COLO668 (cell line): Measurements from ENCODE around the gene PRR15L.

Source experiments
- DNase-seq: peaks from one replicate; lab custom pipeline; 2025; ENCODE audit not compliant: unreplicated experiment; lab: John Stamatoyannopoulos, UW

The PRR15L gene

DNA sequence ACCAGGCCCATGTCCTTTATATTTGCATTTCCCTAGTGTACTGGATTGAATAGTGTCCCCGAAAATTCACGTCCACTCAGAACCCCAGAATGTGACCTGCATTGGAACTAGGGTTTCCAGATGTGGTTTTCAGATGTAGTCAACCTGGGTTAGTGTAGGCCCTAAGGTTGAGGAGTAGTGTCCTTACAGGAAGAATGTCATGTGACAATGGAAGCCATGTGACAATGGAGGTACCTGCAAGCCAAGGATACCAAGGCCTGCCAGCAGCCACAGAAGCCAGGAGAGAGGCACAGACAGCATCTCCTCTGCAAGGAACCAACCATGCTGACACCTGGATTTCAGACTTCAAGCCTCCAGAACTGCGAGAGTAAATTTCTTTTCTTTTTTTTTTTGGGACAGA is 5.2 kb upstream of the PRR15L start:
- DNase-seq = no peak

DNA sequence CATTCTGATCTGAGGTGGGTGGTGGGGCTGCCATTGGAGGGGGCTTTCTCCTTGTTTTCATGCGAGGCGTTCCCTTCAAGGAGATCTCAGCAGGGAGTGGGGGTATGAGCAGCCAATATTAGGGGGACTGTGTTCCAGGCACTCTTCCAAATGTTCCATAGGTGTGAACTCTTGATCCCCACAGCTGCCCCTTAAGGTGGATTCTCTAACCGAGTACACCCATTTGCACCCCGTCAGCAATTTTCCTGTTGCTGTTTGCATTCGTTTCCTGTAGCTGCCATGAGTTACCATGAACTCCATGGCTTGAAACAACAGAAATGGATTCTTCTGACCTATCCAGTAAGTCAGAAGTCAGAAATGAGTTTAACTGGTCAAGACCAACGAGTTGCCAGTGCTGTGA is 3.7 kb upstream of the PRR15L start:
- DNase-seq = no peak

DNA sequence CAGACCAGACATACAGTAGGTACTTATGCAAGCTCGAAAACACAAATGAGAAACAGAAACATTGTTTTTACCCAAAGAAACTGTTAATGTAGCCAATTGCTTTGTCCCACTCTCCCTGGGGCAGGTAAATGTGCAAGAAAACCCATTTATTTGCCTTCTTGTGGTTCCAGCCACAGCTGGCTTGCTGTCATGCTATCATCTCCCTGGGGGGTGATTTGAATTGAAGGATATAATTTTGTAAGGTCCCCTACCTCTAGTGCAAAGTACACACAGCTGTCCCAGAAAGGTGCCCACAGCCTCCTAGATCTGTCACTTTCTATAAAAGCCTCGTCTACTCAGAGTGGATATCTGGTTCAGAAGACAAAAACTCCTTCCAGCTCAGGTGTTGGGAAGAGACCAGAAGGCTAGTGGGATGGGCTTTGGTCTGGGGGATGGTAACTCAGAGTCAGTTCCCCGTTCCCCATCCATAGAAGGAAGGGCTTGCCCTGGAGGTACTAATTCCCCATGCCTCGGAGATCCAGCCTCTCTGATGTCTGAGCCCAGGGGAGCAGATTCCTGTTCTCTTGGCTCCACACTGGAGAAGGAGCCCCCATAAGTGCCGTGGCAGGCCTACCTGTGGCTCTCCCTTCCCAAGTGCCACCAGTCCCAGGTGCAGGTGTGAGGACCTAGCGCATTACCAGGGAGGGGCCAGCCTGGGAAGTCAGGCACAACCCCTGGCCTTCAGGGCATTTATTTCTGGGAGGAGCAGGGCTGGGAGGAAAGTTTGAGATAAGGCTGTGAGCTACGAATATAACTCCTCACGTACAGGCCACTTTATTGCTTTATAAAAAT is 2.4 kb upstream of the PRR15L start:
- peak; percentile 74 for DNase-seq

DNA sequence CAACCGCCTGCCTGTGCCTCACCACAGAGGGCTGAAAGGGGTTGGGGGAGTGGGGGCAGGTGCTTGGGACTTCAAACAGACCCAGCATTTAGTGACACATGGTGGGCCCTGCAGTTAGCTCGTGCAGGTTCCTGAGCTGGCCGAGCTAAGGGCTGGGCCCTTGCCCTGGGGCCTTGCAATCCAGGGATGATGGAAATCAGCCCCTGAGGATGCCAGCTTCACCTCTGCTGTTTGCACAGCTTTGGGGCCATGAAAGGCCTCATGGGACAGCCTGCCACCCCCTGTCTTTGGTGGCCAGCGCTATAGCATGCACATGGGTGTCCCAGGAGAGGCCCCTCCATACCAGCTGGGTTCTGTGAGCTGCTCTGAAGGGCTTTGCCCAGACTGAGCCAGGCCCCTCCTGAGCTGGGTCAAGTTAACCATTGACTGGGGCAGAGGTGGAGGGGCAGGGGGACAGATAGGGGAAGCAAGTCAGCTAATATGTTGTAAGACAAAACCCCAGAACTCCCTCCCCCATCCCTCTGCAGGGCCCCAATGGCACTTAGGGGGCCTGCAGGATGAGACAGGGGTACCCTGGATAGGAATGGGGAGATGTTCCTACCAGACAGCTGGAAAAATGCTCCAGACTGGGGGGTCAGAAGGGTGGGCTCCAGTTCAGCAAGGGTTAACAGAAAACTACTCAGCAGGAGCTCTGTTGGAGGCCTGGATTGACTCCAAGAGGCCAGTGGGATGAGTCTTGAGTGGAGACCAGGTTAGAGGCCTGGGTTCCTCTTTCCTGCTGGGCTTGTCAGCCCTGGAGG is 692 bp downstream of the PRR15L start:
- peak; percentile 51 for DNase-seq

DNA sequence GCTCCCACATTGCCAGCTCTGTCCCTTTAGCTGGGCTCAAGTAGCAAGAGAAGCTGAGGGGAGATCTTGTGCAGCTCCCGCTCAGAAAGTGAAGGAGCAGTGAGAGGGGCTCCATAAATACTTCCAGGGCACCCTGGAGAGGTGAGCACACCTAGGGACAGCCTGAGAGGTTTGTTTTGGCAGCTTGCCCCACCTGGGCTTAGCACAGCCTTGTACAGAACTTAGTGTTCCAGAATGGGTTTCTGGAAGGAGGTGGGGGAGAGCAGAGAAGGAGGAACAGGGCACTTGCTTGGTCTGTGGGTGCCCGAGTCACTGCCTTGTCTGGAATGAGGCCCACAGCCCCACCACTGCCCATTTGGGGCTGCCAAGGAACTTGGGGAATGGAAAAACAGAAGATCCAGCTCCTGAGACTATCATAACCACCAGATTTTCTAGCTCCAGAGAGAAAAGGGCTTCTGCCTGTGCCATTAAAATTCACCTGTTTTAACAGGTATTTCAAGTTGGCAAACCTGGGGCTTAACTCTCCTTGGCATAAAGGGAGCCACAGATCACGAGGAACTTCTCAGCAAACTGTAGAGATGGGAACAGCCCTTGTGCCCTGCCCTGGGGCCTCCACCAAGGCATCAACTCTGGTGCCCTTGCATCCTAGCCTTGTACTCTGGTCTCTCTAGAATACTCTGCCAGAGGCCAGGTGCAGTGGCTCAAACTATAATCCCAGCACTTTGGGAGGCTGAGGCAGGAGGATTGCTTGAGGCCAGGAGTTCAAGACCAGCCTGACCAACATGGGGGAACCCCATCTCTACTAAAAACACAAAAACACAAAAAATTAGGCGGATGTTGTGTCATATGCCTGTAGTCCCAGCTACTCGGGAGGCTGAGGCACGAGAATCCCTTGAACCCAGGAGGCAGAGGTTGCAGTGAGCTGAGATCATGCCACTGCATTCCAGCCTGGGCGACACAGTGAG is 1.9 kb downstream of the PRR15L start:
- DNase-seq = peak; percentile 8

DNA sequence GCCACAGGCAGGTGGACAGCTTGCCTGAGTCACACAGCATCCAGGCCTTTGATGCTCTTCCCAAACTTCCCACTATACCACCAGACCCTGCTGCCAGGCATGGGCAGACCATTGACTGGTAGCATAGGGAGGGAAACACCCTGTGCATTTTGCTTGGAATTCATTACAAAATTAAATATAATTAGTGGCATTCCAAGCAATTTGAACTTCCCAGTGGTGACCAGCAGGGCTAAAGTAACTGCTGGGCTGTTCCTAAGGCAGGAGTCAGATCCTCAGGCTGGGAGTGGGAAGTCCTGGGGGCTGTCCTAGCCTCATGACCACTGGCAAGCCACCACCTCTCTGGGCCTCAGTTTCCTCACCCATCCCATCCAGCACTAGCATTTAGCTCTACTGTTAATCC is 3.8 kb downstream of the PRR15L start:
- DNase-seq = no peak

DNA sequence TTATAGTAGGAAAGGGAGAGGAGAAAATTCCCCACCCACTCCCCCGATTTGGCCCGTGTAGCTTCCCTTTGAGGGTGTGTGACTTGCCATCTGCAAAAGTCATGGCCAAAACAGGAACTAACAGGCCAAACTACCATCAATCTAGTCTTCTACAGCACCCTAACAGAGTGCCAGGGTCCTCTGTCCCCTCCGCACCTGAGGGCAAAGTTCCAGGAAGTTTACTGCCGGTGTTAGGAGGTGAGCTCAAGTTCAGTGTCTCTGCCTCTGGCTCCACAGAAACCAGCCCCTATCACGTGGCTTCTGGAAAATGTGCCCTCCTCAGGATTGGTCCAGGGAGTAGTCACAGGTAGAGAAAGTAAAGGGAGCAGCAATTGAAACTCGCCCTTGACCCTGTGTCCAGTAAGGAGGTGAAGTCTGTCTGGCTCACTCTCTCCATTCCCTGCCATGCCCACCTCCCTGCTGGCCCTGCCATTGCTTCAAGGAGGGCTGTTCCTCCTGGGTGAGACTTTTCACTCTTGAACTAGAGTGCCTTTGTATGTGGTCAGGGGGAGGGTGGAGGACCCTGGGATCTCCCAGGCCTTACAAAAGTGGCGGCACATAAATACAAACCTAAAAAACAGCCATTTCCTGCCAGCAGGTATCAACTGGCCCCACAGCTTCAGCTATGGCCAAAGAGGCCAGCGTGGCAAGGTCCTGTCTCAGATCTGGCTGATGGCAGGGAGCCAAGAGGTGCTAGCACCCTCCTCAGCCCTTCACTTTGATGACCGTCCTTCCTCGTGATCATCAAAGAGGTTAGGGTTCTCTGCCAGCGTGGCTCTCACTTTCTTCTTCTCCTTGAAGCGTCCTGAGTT is 5.3 kb downstream of the PRR15L start:
- no peak for DNase-seq

DNA sequence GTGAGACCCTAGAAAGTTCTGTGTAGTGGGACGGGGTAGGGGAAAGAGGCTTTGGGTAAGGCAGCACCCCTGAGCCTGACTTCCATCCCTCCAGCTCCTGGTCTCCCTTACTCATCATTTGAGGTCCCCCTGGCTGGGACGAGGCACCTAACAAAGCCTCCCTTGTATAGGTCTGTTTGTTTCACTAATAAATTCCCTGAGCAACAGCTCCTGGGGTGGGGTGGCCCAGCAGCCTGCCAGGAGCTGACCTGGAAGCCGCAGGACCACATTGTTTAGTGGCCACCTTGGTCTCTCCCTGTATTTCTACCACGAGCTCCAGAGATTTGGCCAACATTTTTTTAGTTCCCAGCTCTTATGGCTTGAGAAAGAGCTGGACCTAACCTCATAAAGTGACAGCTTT is 7.2 kb downstream of the PRR15L start:
- no peak for DNase-seq

DNA sequence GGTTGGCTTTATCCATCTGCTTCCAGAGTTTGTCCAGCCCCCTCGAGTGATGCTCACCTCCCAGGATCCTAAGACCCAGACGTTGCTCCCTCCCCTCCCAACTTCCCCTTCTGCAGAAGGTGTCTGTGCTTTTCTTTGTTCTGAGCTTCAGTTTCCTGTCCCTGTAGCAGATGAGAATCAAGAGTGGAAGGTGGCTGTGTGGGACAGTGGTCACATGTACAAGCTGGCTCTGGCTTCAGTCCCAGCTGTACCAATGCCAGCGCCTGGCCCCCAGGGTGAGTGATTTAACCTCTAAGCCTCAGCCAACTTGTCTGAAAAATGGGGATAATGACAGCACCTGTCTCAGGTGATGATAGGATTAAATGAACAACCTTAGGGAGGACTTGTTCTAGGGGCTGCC is 7.7 kb downstream of the PRR15L start:
- DNase-seq = peak; percentile 6

DNA sequence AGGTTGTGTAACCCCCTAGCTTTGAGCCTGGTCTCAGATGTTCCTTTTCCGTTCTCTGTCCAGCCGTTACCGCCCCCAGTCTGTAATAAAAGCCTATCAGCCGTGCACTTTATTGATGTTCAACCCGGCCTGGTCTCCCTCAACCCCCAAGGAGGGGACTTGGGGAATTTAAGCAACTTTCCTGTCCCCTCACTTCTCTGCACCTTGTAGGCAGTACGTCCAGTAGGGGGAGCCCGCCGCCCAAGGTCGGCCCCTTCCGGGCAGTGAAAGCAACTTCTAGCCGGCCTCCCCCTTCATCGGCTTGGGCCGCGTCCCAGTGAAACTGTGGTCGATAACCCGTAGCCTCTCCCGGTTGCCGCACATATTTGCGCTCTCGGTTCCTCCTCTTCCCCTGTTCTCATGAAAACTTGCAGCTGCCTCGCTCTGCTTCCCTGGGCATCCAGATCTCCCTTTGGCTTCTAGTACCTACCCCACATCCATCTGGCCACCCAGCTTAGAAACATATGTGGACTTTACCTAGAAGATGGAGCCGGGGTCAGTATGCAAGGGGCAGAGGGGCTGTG is 8.4 kb downstream of the PRR15L start:
- peak; percentile 82 for DNase-seq

DNA sequence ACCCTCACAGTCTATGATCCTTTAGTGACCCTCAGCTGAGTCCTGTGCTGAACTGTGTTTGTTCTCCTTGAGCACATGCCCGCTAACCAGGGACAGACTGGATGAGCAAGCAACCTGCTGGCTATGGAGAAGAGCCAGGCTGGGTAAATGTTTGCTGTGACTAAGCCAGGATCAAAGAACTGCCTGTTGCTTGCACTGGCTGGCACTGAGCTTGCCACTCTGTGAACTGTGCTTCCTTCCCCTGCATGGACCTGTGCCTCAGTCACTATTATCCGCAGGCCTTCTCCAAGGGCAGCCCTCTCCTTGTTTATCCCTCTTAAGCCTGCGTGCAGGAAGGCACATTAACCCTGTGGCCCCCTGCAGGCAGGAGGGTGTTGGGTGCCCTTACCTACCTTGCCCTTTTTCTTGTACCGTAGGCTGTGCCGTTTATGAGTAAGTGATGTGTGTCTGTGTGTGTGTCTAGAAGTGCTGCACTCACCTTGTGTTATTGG is 8.9 kb downstream of the PRR15L start:
- DNase-seq = peak; percentile 10

DNA sequence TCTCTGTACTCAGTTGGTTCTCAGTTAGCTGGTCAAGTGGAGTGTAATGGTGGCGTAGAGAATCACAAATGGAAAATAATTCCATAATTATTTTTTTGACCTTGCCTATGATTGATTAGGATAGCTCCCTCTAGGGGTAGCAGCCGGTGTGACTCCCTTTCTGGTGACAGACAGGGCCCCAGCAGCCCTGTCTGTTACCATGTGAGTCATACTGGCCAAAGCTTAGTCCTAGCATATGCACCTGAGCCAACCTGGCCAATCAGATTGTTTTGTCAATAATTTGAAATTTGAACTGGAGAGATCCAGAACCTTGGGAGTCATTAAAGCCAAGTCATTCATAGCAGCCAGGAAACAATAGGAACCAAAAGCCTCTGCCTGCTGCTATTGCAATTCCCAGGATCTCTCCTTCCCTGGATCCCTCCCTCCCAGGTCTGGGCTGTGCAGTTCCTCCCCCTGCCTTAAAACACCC is 10.7 kb downstream of the PRR15L start:
- peak; percentile 80 for DNase-seq

DNA sequence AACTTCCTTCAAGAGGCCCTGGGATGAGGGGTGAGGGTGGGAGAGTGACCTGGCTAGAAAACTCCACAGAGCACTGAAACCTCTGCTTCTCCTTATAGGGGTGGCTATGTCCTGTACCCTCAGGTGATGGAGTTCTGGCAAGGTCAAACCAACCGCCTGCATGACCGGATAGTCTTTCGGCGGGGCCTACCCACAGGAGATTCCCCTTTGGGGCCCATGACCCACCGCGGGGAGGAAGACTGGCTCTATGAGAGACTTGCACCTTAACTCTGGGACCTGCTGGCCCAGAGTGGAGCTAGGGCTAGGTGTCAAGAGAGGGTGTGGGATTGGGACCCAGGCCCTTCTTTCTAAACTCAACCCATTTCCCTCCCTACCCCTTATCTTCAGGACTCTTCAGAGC is 11.2 kb downstream of the PRR15L start:
- DNase-seq = no peak

DNA sequence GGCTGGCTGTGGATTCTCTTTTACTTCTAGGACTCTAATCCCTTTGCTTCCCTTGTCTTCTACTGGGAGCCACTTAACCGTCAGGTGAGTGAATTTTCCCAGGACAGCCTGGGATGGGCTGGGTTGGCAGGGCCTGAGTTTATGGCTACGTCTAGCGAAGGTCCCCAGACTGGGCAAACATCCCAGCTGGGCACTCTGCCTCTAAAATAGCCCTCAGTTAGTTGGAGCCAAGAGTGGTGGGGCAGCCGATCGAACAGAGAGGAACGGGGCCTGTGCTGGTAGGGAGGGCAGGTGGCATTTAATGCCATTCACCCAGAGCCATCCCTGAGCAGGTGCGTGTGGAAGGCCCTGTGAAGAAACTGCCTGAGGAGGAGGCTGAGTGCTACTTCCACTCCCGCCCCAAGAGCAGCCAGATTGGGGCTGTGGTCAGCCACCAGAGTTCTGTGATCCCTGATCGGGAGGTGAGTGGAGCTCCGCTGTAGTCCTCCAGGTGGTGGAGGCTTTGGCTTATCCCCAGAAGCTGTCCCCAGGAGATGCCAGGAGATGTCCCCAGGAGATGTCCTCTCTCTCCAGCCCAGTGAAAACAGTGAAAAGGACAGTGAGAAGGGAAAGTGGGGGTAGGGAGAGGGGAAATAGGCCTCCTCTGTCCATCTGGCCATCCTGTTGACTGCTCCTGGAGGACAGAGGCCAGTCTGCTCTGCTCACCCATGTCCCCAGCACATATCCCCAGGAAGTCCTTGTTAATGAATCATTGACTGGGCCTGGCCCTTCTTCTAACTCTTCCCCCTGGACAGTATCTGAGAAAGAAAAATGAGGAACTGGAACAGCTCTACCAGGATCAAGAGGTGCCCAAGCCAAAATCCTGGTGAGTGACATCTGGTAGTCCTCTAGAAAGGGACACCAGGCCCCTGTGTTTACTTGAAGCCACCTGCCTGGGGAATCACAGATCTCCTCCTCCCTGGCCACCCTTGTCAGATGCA is 11.9 kb downstream of the PRR15L start:
- DNase-seq = no peak

DNA sequence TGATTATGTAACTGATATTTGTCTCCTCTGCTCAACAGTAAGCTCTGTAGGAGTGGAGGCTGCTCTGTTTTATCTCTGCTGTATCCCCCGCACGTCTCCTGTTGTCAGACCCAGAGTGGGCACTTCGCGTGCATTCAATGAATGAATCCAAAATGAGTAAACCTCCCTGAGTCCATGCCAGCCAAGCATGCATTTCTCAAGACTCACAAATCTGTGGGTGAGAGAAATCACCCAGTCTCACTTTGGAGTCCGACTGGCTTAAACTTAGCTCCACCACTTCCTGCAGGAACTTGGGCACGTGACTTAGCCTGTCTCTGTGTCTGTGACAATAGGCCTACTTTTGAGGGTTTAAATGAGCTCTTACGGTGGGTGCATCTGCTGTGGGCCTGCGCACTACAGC is 12.6 kb downstream of the PRR15L start:
- DNase-seq = no peak

DNA sequence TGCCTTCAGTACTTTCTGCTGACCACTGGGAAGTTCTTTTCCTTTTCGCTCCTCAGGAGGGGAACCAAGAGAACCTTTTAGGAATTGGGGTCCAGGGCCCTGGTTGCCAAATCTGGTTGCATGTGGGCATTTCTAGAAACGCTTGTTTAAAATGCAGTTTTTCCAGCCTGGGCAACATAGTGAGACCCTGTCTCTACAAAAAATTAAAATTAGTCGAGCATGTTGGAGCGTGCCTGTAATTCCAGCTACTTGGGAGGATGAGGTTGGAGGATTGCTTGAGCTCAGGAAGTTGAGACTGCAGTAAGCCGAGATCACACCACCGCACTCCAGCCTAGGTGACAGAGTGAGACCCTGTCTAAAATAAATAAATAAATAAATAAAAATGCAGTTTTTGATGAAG is 15.1 kb downstream of the PRR15L start:
- no peak for DNase-seq

DNA sequence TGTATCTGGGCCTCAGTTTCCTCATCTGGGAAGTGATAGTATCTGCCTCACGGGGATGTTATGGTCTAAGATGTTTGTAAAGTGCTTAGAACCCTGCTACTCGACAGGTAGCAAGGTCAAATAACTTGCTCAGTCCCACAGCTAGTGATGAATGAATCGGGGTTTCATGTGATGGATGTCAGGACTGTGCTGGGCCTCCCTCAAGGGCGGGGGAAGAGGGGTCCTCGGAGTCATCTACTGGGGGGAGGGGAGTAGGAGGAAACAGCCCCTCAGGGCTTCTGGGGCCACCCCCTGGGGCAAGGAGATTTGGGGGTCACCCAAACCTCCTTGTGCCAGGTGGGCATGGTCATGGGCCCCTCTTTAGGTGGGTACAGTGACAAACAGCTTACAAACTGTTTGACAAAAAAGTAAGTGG is 15.6 kb downstream of the PRR15L start:
- no peak for DNase-seq

DNA sequence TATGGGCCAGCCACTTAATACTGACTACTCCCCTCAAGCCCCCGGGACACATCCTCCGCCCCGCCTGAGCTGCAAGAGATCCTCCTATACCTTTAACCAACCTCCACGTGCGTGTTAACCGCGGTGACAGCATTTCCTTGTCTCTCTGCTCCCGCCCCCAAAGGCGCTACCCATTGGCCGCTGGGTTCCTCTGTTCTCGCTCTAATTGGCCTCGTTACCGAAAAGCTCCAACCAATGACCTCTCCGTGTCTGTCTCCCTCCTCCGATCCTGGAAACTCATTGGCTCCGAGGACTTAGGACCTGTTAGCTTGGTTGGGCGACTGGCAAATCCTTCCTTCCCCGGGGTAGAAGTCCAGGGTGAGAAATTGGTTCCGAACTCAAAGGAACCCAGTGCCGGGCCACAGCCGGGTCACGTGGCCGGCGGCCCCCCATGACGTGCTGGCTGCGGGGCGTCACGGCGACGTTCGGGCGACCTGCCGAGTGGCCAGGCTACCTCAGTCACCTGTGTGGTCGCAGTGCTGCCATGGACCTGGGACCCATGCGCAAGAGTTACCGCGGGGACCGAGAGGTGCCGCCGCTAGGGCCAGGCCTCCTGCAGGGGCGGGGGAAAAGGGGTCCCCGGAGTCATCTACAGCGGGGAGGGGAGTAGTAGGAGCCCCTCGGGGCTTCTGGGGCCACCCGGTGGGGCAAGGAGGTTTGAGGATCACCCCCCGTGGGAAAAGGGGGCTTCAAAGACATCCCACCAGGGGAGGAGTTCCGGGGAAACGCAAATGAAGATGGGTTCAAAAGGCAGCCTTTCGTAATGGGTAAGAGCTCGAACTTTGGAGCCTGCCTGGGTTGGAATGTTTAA is 16.2 kb downstream of the PRR15L start, which contains the start of gene PNPO:
TSS of gene PNPO (plus strand) at position 326 of the 850 bp plus-strand sequence. CDS start at position 431, 105 bp downstream.
- peak; percentile 91 for DNase-seq
